ENCODE measurements around the gene DNAJC30. TPM values are rescaled to one million over a fixed set of nuclear protein-coding genes. Genes with fewer than 3 reads are reported as not detected.

The DNAJC30 gene
- total and polyA plus RNA-seq, 2 donors (not counting 1 experiment from before 2014, with no cell fraction given) = 3.8 to 7.3 TPM

DNA sequence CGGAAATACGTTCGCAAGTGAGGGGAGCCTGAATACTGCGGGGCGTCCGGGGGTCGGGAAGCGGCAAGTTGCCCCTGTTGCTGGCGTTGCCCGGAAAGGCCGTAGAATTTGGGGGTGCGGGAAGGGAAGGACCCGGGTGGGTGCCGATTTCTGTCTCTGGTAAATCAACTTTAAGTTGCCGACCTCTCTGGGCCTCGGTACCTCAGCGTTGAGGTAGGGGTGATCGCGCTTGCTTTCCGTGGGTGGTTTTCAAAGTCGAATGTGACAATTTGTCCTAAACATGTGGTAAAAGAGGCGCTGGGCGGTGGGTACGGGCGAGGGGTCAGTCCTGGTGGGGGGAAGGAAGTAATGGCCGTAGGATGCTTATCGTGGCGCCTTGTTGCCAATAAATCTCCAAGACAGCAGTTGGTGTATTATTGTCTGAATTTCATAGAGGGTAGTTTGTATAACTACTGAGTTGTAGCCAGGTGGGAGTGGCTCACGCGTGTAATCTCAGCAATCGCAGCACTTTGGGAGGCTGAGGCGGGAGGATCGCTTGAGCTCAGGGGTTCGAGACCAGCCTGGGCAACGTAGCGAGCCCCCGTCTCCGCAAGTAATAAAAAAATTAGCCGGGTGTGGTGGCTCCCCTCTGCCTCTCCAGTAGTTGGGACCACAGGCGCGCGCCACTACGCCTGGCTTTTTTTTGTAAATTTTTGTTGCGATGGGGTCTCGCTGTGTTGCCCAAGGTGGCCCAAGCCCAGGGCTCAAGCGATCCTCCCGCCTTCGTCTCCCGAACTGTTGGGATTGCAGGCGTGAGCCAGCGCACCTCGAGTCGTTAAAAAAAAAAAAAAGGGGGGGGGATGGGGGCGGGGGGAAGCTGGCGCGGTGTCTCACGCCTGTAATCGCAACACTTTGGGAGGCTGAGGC is 788 bp upstream of the DNAJC30 start:
- Histone ChIP-seq H3K36me3 (ENCODE audit: control insufficient read depth, insufficient read depth, low read length) (peaks cover 4% of the 10 kb centered on the region), H3K4me2 (ENCODE audit: extremely low read depth, insufficient read depth, low read length) (peak overlapping the region; percentile 75), H3K79me2 (ENCODE audit: control insufficient read depth, insufficient read depth, low read length) (peaks cover 41% of the 10 kb centered on the region), H3K27me3 (ENCODE audit: control insufficient read depth, insufficient read depth, low read length) (no peaks in the 10 kb centered on the region), H3K9ac (ENCODE audit: insufficient read depth, low read length) (peak overlapping the region; percentile 76), H3K27ac (ENCODE audit: insufficient read depth, low read length) (peak overlapping the region; percentile 92), H3K4me1 (ENCODE audit: control insufficient read depth, extremely low read depth, insufficient read depth, low read length) (peaks cover 6% of the 10 kb centered on the region), H3K9me3 (ENCODE audit: control insufficient read depth, insufficient read depth, low read depth, low read length) (no peaks in the 10 kb centered on the region), H2AFZ (ENCODE audit: low read length) (peak overlapping the region; percentile 44), H4K20me1 (ENCODE audit: control insufficient read depth, extremely low read depth, insufficient read depth, low read length) (no peaks in the 10 kb centered on the region), H3K4me3 (replicated peaks in 1 of 4; ENCODE audit: control extremely low read depth in 1 of 4, insufficient read depth in 1 of 4, low read depth in 3 of 4, low read length in 4 of 4) (peak overlapping the region; percentile 77 to 81 (median 79))
- TF ChIP-seq CTCF (conservative IDR thresholded peaks at IDR 0.05 in 1 of 2, IDR thresholded peaks at IDR 0.05 in 1 of 2; ENCODE audit: low read depth in 1 of 2, low read length in 2 of 2) = no peak
- TF ChIP-seq EZH2 (IDR thresholded peaks at IDR 0.05; ENCODE audit: low read length, missing control alignments) = no peak
- DNase-seq (ENCODE audit: low read depth in 2 of 2) = peak in 1 of 2 donors; percentile 4

DNA sequence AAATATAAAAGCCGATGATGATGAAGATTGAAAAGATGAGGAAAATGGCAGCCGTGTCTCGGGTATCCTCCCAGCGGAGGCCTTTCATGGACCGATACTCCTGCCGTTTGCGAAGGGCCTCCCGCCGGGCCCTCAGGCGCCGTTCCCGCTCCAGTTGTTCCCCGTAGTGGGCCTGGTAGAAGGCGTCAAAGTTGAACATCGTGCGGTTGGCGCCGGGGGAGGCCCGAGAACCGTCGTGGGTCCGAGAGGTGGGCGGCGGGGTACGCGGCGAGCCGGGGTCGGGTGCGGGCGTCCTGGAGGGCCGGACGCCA is 553 bp downstream of the DNAJC30 start:
- TF ChIP-seq EZH2 (IDR thresholded peaks at IDR 0.05; ENCODE audit: low read length, missing control alignments) (no peak), CTCF (conservative IDR thresholded peaks at IDR 0.05 in 1 of 2, IDR thresholded peaks at IDR 0.05 in 1 of 2; ENCODE audit: low read depth in 1 of 2, low read length in 2 of 2) (no peak)
- H4K20me1 ChIP-seq (ENCODE audit: control insufficient read depth, extremely low read depth, insufficient read depth, low read length) = no peaks in the 10 kb centered on the region
- H3K4me3 ChIP-seq (replicated peaks in 1 of 4; ENCODE audit: control extremely low read depth in 1 of 4, insufficient read depth in 1 of 4, low read depth in 3 of 4, low read length in 4 of 4) = peak overlapping the region; percentile 77 to 95 (median 80)
- no peaks in the 10 kb centered on the region for H3K27me3 ChIP-seq (ENCODE audit: control insufficient read depth, insufficient read depth, low read length)
- H3K27ac ChIP-seq (ENCODE audit: insufficient read depth, low read length) = peak overlapping the region; percentile 92
- H2AFZ ChIP-seq (ENCODE audit: low read length) = peak overlapping the region; percentile 97
- peak overlapping the region; percentile 88 for H3K9ac ChIP-seq (ENCODE audit: insufficient read depth, low read length)
- H3K79me2 ChIP-seq (ENCODE audit: control insufficient read depth, insufficient read depth, low read length) = peaks cover 41% of the 10 kb centered on the region
- H3K9me3 ChIP-seq (ENCODE audit: control insufficient read depth, insufficient read depth, low read depth, low read length) = no peaks in the 10 kb centered on the region
- H3K4me2 ChIP-seq (ENCODE audit: extremely low read depth, insufficient read depth, low read length) = peak overlapping the region; percentile 96
- H3K36me3 ChIP-seq (ENCODE audit: control insufficient read depth, insufficient read depth, low read length) = peaks cover 4% of the 10 kb centered on the region
- DNase-seq (ENCODE audit: low read depth in 2 of 2) = no peak
- H3K4me1 ChIP-seq (ENCODE audit: control insufficient read depth, extremely low read depth, insufficient read depth, low read length) = peaks cover 6% of the 10 kb centered on the region

GRCh38 chr7:73681031-73681430 is 2.2 kb downstream of the DNAJC30 start:
- H3K27ac ChIP-seq (ENCODE audit: insufficient read depth, low read length) = no peak overlapping the region
- H3K4me1 ChIP-seq (ENCODE audit: control insufficient read depth, extremely low read depth, insufficient read depth, low read length) = peaks cover 6% of the 10 kb centered on the region
- peak in 1 of 2 donors; percentile 81 for DNase-seq (ENCODE audit: low read depth in 2 of 2)
- H3K36me3 ChIP-seq (ENCODE audit: control insufficient read depth, insufficient read depth, low read length) = no peaks in the 10 kb centered on the region
- H3K9me3 ChIP-seq (ENCODE audit: control insufficient read depth, insufficient read depth, low read depth, low read length) = no peaks in the 10 kb centered on the region
- H3K79me2 ChIP-seq (ENCODE audit: control insufficient read depth, insufficient read depth, low read length) = peaks cover 39% of the 10 kb centered on the region
- no peak overlapping the region for H3K9ac ChIP-seq (ENCODE audit: insufficient read depth, low read length)
- H4K20me1 ChIP-seq (ENCODE audit: control insufficient read depth, extremely low read depth, insufficient read depth, low read length) = no peaks in the 10 kb centered on the region
- H3K27me3 ChIP-seq (ENCODE audit: control insufficient read depth, insufficient read depth, low read length) = no peaks in the 10 kb centered on the region
- H3K4me2 ChIP-seq (ENCODE audit: extremely low read depth, insufficient read depth, low read length) = peak overlapping the region; percentile 37
- no peak for TF ChIP-seq CTCF (conservative IDR thresholded peaks at IDR 0.05 in 1 of 2, IDR thresholded peaks at IDR 0.05 in 1 of 2; ENCODE audit: low read depth in 1 of 2, low read length in 2 of 2)
- TF ChIP-seq EZH2 (IDR thresholded peaks at IDR 0.05; ENCODE audit: low read length, missing control alignments) = no peak
- H3K4me3 ChIP-seq (replicated peaks in 1 of 4; ENCODE audit: control extremely low read depth in 1 of 4, insufficient read depth in 1 of 4, low read depth in 3 of 4, low read length in 4 of 4) = peak overlapping the region in 3 of 4 experiments; percentile 3 to 81 (median 9)
- no peak overlapping the region for H2AFZ ChIP-seq (ENCODE audit: low read length)
